ENCODE results near the gene CPVL. TPM values are rescaled to one million over a fixed set of nuclear protein-coding genes. Genes with fewer than 3 reads are reported as not detected.

CPVL gene
- total RNA-seq, 1 experiment from 2014 or later, result 7.1 TPM

- no peaks in the 10 kb centered on the region for H3K27me3 ChIP-seq
- DNase-seq, result no peak
- H3K27ac ChIP-seq, result no peak overlapping the region
- no peaks in the 10 kb centered on the region for H3K4me1 ChIP-seq
- H3K4me3 ChIP-seq, result no peak overlapping the region
- H3K36me3 ChIP-seq, result no peaks in the 10 kb centered on the region
- no peaks in the 10 kb centered on the region for H3K9me3 ChIP-seq (replicated peaks)
Observed at GRCh38 chr7:29077854-29078253, 68.5 kb downstream of the CPVL start.

- H3K27ac ChIP-seq, result no peak overlapping the region
- no peaks in the 10 kb centered on the region for H3K4me1 ChIP-seq
- H3K36me3 ChIP-seq, result no peaks in the 10 kb centered on the region
- H3K27me3 ChIP-seq, result no peaks in the 10 kb centered on the region
- no peak for DNase-seq
- no peak overlapping the region for H3K4me3 ChIP-seq
- no peaks in the 10 kb centered on the region for H3K9me3 ChIP-seq (replicated peaks)
Observed at GRCh38 chr7:29077176-29077575, 69.2 kb downstream of the CPVL start.

GRCh38 chr7:29076631-29077030, 69.7 kb downstream of the CPVL start:
- no peak overlapping the region for H3K27ac ChIP-seq

GRCh38 chr7:29075606-29076005, 70.7 kb downstream of the CPVL start:
- H3K27me3 ChIP-seq, result no peaks in the 10 kb centered on the region
- DNase-seq, result no peak
- no peak overlapping the region for H3K27ac ChIP-seq
- H3K4me1 ChIP-seq, result peaks cover 9% of the 10 kb centered on the region
- no peak overlapping the region for H3K4me3 ChIP-seq
- no peaks in the 10 kb centered on the region for H3K9me3 ChIP-seq (replicated peaks)
- H3K36me3 ChIP-seq, result no peaks in the 10 kb centered on the region

More at GRCh38 chr7:29076631-29077030, 69.7 kb downstream of the CPVL start:
- no peak for DNase-seq
- Histone ChIP-seq H3K9me3 (replicated peaks) (no peaks in the 10 kb centered on the region), H3K27me3 (no peaks in the 10 kb centered on the region), H3K36me3 (no peaks in the 10 kb centered on the region), H3K4me3 (no peak overlapping the region), H3K4me1 (no peaks in the 10 kb centered on the region; the same call in 1 of the 2 replicates)

GRCh38 chr7:29071203-29071874, 75.0 kb downstream of the CPVL start:
- peak in 1 of 2 experiments; percentile 53 for DNase-seq
- H3K4me1 ChIP-seq, result peaks cover 12% of the 10 kb centered on the region

GRCh38 chr7:29066641-29067040, 79.7 kb downstream of the CPVL start:
- peaks cover 12% of the 10 kb centered on the region for H3K4me1 ChIP-seq
- no peaks in the 10 kb centered on the region for H3K36me3 ChIP-seq
- no peak for DNase-seq
- H3K27ac ChIP-seq, result no peak overlapping the region
- peaks cover 4% of the 10 kb centered on the region; the same call in 1 of the 2 replicates for H3K9me3 ChIP-seq (replicated peaks)
- no peaks in the 10 kb centered on the region for H3K27me3 ChIP-seq
- H3K4me3 ChIP-seq, result no peak overlapping the region

More at GRCh38 chr7:29071203-29071874, 75.0 kb downstream of the CPVL start:
- Histone ChIP-seq H3K27me3 (no peaks in the 10 kb centered on the region), H3K27ac (no peak overlapping the region), H3K4me3 (no peak overlapping the region), H3K36me3 (no peaks in the 10 kb centered on the region), H3K9me3 (replicated peaks) (no peaks in the 10 kb centered on the region)

- no peaks in the 10 kb centered on the region for H3K36me3 ChIP-seq
- peaks cover 4% of the 10 kb centered on the region; the same call in 1 of the 2 replicates for H3K9me3 ChIP-seq (replicated peaks)
- no peaks in the 10 kb centered on the region for H3K27me3 ChIP-seq
- H3K4me1 ChIP-seq, result peaks cover under 1% of the 10 kb centered on the region; the same call in 1 of the 2 replicates
- DNase-seq, result no peak
- H3K27ac ChIP-seq, result no peak overlapping the region
- H3K4me3 ChIP-seq, result no peak overlapping the region
Observed at GRCh38 chr7:29065181-29065857, 81.0 kb downstream of the CPVL start.

- DNase-seq, result no peak
- Histone ChIP-seq H3K27ac (no peak overlapping the region), H3K4me1 (no peaks in the 10 kb centered on the region), H3K9me3 (replicated peaks) (peaks cover 4% of the 10 kb centered on the region), H3K36me3 (no peaks in the 10 kb centered on the region), H3K27me3 (no peaks in the 10 kb centered on the region), H3K4me3 (no peak overlapping the region)
Observed at GRCh38 chr7:29063872-29064271, 82.5 kb downstream of the CPVL start.

- H3K4me3 ChIP-seq, result no peak overlapping the region
- no peak for DNase-seq
- no peak overlapping the region for H3K27ac ChIP-seq
- peaks cover 4% of the 10 kb centered on the region for H3K9me3 ChIP-seq (replicated peaks)
- no peaks in the 10 kb centered on the region for H3K27me3 ChIP-seq
- H3K4me1 ChIP-seq, result no peaks in the 10 kb centered on the region
- H3K36me3 ChIP-seq, result no peaks in the 10 kb centered on the region
Observed at GRCh38 chr7:29063236-29063635, 83.1 kb downstream of the CPVL start.

- no peaks in the 10 kb centered on the region for H3K4me1 ChIP-seq
- no peaks in the 10 kb centered on the region for H3K27me3 ChIP-seq
- DNase-seq, result no peak
- no peak overlapping the region for H3K4me3 ChIP-seq
- H3K36me3 ChIP-seq, result no peaks in the 10 kb centered on the region
- no peak overlapping the region for H3K27ac ChIP-seq
- no peaks in the 10 kb centered on the region for H3K9me3 ChIP-seq (replicated peaks)
Observed at GRCh38 chr7:29053105-29053872, 93.0 kb downstream of the CPVL start.

- DNase-seq, result no peak
- Histone ChIP-seq H3K4me3 (no peak overlapping the region), H3K27me3 (no peaks in the 10 kb centered on the region), H3K27ac (no peak overlapping the region), H3K36me3 (no peaks in the 10 kb centered on the region), H3K9me3 (replicated peaks) (no peaks in the 10 kb centered on the region), H3K4me1 (peaks cover 15% of the 10 kb centered on the region)
Observed at GRCh38 chr7:29046978-29047377, 99.4 kb downstream of the CPVL start.

GRCh38 chr7:29045258-29046086, 100.9 kb downstream of the CPVL start:
- H3K9me3 ChIP-seq (replicated peaks), result no peaks in the 10 kb centered on the region
- H3K27ac ChIP-seq, result no peak overlapping the region
- no peak overlapping the region for H3K4me3 ChIP-seq
- no peaks in the 10 kb centered on the region for H3K27me3 ChIP-seq
- H3K36me3 ChIP-seq, result no peaks in the 10 kb centered on the region
- peaks cover 20% of the 10 kb centered on the region for H3K4me1 ChIP-seq
- DNase-seq, result no peak

GRCh38 chr7:29044554-29044953, 101.8 kb downstream of the CPVL start:
- Histone ChIP-seq H3K4me1 (peaks cover 29% of the 10 kb centered on the region), H3K27ac (no peak overlapping the region), H3K36me3 (no peaks in the 10 kb centered on the region), H3K9me3 (replicated peaks) (no peaks in the 10 kb centered on the region), H3K27me3 (no peaks in the 10 kb centered on the region), H3K4me3 (no peak overlapping the region)
- DNase-seq, result no peak

- Histone ChIP-seq H3K4me3 (no peak overlapping the region), H3K36me3 (no peaks in the 10 kb centered on the region), H3K9me3 (replicated peaks) (no peaks in the 10 kb centered on the region), H3K27ac (no peak overlapping the region), H3K4me1 (peaks cover 37% of the 10 kb centered on the region), H3K27me3 (no peaks in the 10 kb centered on the region)
- DNase-seq, result no peak
Observed at GRCh38 chr7:29043576-29043975, 102.8 kb downstream of the CPVL start.

All from SJCRH30 (cell line).